ENCODE results near the gene TMEM131.
A peak's percentile ranks its signal among the peaks of the same experiment; 100 is the strongest.
"Not testable (repeated sequence)": the region's sequence is repeated elsewhere in the genome, so short reads cannot be mapped to it uniquely, and the experiment has no call there.

Gene TMEM131

DNA sequence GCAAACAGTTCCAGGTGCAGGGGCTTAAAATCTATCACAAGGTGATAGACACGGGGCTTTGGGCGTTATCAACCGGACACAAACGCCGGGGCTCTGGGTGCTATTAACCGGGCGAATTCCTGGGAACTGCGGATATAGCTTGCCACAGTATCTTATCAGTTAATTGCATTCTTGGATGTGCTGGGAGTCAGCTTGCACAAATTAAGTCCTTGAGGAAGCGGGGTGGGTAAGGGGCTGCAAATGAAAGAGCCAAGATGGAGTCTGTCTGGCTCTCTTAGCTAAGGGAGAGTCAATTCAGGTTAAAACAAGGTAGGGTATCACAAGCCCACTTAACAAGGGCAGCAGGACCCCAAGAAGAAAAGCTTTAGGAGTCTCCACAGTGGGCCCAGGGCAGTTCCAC lies 283.6 kb downstream of the TMEM131 start:
- Histone ChIP-seq H3K27ac (ENCODE audit: low read depth, low read length) (peak overlapping the region; percentile 44; the same call in 1 of the 2 replicates), H3K9ac (ENCODE audit: low read length) (peak overlapping the region; percentile 69), H3K4me1 (ENCODE audit: control insufficient read depth, insufficient read depth, low read length) (peaks cover 26% of the 10 kb centered on the region; the same call in 1 of the 2 replicates)
- H3K27me3 ChIP-seq (ENCODE audit: control insufficient read depth, insufficient read depth, low read length); H3K36me3 ChIP-seq (ENCODE audit: control insufficient read depth, insufficient read depth, low read length); H3K4me3 ChIP-seq (ENCODE audit: low read depth, low read length); H3K9me3 ChIP-seq (ENCODE audit: control insufficient read depth, insufficient read depth, low read depth, low read length): not testable (repeated sequence)

GRCh38 chr2:97711394-97711711 lies 284.4 kb downstream of the TMEM131 start:
- Histone ChIP-seq H3K27ac (ENCODE audit: low read depth, low read length) (peak overlapping the region; percentile 54; the same call in 1 of the 2 replicates), H3K36me3 (ENCODE audit: control insufficient read depth, insufficient read depth, low read length) (no peaks in the 10 kb centered on the region), H3K9me3 (ENCODE audit: control insufficient read depth, insufficient read depth, low read depth, low read length) (no peaks in the 10 kb centered on the region), H3K9ac (ENCODE audit: low read length) (peak overlapping the region; percentile 28), H3K27me3 (ENCODE audit: control insufficient read depth, insufficient read depth, low read length) (no peaks in the 10 kb centered on the region), H3K4me3 (ENCODE audit: low read depth, low read length) (no peak overlapping the region), H3K4me1 (ENCODE audit: control insufficient read depth, insufficient read depth, low read length) (peaks cover 26% of the 10 kb centered on the region; the same call in 1 of the 2 replicates)

DNA sequence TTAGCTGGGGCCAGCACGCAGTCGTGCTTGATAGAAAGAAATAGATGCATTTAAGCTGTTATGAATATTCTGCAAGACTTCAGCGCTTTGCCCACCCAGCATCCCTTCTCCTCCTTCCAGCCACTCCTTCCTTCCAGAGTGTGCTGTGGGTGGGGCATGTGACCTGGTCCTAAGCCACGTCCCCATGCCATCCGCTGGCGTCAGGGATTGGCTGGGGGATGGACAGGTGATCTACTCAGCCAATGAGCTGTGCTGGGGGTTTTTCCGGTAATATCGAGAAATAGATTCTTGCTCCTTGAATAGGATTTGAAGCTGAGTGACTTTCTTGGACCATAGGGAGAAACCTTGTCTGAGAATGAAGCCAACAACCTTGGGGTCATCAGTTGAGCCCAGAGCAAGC lies 287.1 kb downstream of the TMEM131 start:
- Histone ChIP-seq H3K27me3 (ENCODE audit: control insufficient read depth, insufficient read depth, low read length) (no peaks in the 10 kb centered on the region), H3K4me3 (ENCODE audit: low read depth, low read length) (no peak overlapping the region), H3K36me3 (ENCODE audit: control insufficient read depth, insufficient read depth, low read length) (no peaks in the 10 kb centered on the region), H3K9me3 (ENCODE audit: control insufficient read depth, insufficient read depth, low read depth, low read length) (no peaks in the 10 kb centered on the region), H3K4me1 (ENCODE audit: control insufficient read depth, insufficient read depth, low read length) (peaks cover 22% of the 10 kb centered on the region; the same call in 1 of the 2 replicates), H3K9ac (ENCODE audit: low read length) (no peak overlapping the region), H3K27ac (ENCODE audit: low read depth, low read length) (no peak overlapping the region)

GRCh38 chr2:97708048-97708380 lies 287.7 kb downstream of the TMEM131 start:
- Histone ChIP-seq H3K36me3 (ENCODE audit: control insufficient read depth, insufficient read depth, low read length) (no peaks in the 10 kb centered on the region), H3K9me3 (ENCODE audit: control insufficient read depth, insufficient read depth, low read depth, low read length) (no peaks in the 10 kb centered on the region), H3K9ac (ENCODE audit: low read length) (no peak overlapping the region), H3K27me3 (ENCODE audit: control insufficient read depth, insufficient read depth, low read length) (no peaks in the 10 kb centered on the region), H3K27ac (ENCODE audit: low read depth, low read length) (no peak overlapping the region), H3K4me1 (ENCODE audit: control insufficient read depth, insufficient read depth, low read length) (peaks cover 17% of the 10 kb centered on the region; the same call in 1 of the 2 replicates), H3K4me3 (ENCODE audit: low read depth, low read length) (no peak overlapping the region)

DNA sequence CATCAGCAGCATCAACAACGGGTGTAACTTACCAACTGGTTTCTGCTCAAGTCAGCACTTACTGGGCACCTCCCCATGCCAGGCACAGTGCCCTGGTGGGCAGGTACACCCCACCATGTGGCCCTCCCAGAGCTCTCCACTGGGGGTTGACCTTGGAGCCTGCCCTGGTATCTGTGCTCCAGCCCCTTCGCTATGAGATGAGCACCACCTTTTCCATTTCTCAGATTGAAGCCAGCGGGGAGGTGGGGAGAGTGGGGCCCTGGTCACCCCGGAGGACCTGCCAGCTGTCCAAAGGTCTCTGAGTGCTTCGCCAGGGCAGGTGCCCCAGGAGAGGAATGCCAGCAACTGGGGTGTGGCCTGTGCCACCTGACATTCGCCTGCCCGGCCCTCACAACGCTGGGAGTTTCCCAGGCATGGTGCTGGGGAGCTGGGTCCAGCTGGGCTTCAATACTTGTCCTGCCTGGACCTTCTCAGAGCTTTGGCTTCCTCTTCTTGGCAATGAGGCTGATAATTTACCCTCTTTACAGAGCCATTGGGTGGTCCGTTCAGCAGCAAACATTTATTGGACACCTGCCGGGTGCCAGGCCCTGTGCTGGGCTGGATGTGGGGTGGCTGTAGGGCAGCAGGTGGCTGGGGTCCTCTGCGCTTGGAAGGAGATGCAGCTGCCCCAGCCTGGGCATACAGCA lies 288.2 kb downstream of the TMEM131 start:
- Histone ChIP-seq H3K27me3 (ENCODE audit: control insufficient read depth, insufficient read depth, low read length) (no peaks in the 10 kb centered on the region), H3K9me3 (ENCODE audit: control insufficient read depth, insufficient read depth, low read depth, low read length) (no peaks in the 10 kb centered on the region), H3K36me3 (ENCODE audit: control insufficient read depth, insufficient read depth, low read length) (no peaks in the 10 kb centered on the region), H3K4me1 (ENCODE audit: control insufficient read depth, insufficient read depth, low read length) (peaks cover 12% of the 10 kb centered on the region; the same call in 1 of the 2 replicates), H3K4me3 (ENCODE audit: low read depth, low read length) (no peak overlapping the region), H3K9ac (ENCODE audit: low read length) (no peak overlapping the region), H3K27ac (ENCODE audit: low read depth, low read length) (no peak overlapping the region)

GRCh38 chr2:97706708-97707345 lies 288.9 kb downstream of the TMEM131 start:
- Histone ChIP-seq H3K27me3 (ENCODE audit: control insufficient read depth, insufficient read depth, low read length) (no peaks in the 10 kb centered on the region), H3K4me3 (ENCODE audit: low read depth, low read length) (no peak overlapping the region), H3K27ac (ENCODE audit: low read depth, low read length) (no peak overlapping the region), H3K9me3 (ENCODE audit: control insufficient read depth, insufficient read depth, low read depth, low read length) (no peaks in the 10 kb centered on the region), H3K4me1 (ENCODE audit: control insufficient read depth, insufficient read depth, low read length) (peaks cover 9% of the 10 kb centered on the region; the same call in 1 of the 2 replicates), H3K36me3 (ENCODE audit: control insufficient read depth, insufficient read depth, low read length) (no peaks in the 10 kb centered on the region), H3K9ac (ENCODE audit: low read length) (no peak overlapping the region)

All from HUES6 (cell line).